HG02884 (cell line): ENCODE measurements around the gene TXNDC17.
"Not testable (repeated sequence)": the region's sequence is repeated elsewhere in the genome, so short reads cannot be mapped to it uniquely, and the experiment has no call there.

Experiments used
- ATAC-seq: cut with Tn5 transposase; IDR thresholded peaks from one replicate; pipeline ENCODE4 v1.9.1; 2021; ENCODE audit warnings: mild to moderate bottlenecking, moderate library complexity; ENCODE audit not compliant: unreplicated experiment

The TXNDC17 gene

DNA sequence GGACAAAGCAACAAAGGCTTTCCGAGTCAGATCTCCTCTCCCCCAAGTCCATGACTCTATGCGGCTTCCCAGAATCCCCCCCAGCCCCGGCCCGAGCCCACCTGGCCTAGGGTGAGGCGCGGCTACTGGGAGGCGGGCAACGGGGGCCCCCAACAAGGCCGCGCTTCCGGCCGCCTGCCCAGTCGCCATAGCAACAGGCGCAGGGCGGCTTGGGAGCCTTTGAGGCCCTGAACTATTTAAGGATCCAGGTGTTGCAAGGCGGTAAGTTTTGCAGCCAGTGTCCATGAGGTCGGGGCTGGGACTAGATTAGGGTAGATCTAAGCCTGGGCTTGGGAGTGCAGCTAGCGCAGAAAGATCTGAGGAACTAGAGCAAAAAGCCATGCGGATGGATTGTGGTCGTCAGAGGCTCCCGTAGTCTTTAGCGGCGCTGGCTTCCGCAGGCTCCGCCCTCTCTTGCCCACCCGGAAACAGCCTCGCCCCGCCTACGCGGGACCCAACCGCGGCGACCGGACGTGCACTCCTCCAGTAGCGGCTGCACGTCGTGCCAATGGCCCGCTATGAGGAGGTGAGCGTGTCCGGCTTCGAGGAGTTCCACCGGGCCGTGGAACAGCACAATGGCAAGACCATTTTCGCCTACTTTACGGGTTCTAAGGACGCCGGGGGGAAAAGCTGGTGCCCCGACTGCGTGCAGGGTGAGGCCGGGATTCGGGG is at the start of gene TXNDC17, which contains the start of gene KIAA0753:
TXNDC17 (plus strand) TSS at position 525 of the 711 bp plus-strand sequence; CDS start at position 548, 23 bp downstream.
KIAA0753 (minus strand) TSS at position 176 of the 711 bp plus-strand sequence. CDS start 5,608 bp downstream, outside the sequence.
- ATAC-seq, result peak; percentile 90

DNA sequence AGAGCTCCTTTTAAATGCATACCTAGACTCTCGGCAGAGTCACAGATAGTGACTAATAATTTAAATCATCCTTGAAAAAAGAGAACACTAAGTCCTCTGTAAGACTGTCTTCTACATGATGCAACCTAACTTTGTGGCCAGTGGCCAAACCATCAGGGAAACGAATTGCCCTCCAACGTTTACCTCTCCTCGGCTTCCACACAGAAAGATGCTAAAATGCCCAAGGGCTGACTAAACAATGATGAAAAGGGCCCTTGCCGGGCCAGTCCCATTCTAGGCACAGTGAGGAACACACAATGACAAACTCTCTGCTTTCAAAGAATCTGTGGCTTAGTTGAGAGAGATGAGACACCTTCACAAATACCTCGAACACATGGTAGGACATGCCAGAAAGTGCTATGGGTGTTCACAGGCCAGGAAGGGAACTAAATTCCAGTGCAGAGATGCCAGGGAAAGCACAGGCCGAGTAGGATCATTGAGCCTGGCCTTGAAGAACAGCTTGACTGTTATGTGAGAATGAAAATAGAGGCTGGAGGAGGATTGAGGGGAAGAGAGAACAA is 49.2 kb upstream of the TXNDC17 start:
- ATAC-seq, result no peak

DNA sequence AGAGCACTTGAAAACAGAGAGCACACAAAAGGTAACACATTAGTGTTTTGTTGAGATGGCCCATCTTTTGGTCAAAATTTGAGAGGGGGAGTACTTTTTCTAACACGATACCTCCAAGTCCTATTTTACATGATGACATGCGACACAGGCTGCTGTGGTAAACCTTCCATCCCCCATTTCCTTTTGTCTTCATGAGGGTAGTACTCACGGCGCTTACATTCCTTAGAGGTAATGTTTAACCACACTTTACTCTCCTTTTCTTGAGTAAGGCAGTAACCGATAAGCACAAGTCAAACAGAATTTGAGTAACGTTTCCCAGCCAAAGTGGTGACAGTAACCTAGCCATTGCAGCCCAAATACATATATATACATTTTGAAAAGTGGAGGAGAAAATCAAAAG is 48.7 kb upstream of the TXNDC17 start:
- ATAC-seq, result no peak

DNA sequence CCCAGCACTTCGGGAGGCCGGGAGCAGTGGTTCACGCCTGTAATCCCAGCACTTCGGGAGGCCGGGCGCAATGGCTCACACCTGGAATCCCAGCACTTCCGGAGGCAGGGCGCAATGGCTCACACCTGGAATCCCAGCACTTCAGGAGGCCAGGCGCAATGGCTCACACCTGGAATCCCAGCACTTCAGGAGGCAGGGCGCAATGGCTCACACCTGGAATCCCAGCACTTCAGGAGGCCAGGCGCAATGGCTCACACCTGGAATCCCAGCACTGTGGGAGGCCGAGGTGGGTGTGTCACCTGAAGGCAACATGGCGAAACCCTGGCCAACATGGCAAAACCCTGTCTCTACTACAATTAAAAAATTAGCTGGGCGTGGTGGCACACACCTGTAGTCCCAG is 47.5 kb upstream of the TXNDC17 start:
- not testable (repeated sequence) for ATAC-seq

DNA sequence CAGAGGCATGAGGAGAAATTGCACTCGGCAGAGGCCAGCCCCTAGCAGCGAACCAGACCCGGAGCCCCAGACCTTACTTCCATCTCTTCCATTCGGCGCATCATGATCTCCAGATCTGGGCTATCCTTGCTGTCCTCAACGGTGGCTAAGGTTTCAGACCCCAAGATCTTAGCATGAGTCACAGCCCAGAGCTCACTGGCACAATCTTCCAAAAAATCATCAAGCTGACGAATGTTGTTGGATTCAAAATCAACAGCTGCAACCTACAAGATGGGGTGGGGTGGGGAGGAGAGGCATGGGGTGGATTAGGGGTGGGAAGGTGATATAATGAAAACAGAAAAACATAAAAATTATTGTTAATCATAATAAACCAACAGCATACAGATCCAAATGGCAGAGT is 44.8 kb upstream of the TXNDC17 start:
- no peak for ATAC-seq

DNA sequence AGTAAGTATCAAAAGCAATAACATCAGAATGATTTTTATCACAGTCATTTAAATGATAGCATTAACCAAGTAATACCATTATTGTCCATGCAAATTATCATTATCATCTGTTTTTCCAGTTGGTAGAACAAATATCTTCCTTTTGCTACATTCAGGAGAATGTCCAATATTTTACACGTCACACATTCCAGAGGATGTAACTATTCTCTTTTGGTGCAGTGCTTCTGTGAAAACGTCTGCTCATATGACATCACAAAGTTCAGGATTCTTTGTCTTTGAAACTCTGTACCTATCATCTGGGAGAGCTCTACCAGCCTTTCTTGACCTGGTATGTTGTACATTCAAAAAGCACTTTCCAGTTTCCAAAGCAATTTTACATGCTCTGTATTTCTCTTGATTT is 44.3 kb upstream of the TXNDC17 start:
- no peak for ATAC-seq

DNA sequence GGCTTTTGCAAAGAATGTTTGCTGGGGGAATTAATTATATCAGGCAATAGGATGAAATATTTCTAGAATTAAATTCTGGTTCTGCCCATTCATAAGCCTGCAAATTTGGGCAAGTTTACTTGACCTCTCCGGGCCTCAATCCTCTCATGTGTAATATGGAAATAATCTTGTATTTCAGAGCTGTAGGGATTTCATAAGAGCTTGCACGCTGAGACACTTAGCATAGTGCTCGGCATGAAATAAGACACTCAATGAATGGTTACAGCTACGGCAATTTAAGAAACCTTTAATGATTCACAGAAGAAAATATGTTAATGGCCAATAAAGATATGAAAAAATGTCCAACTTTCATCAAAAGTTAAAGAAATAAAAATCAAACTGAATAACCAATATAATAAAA is 43.9 kb upstream of the TXNDC17 start:
- no peak for ATAC-seq

DNA sequence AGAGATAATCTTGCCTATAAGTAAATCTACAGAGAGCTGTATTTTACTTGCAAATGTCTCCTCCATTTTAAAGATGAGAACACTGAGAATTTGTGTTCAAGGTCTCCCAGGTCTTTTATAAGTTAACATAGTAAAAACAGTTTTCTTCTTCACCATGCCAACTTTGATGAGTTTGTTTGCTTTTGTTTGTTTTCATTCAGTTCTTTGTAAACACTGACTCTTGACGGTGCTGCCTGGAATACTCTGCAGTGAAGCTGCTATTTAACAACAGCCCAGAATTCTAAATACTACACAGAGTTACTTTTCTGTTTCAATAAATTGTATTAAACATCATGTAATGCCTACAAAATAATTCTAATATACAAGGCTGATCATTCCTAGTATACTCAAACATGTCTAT is 43.1 kb upstream of the TXNDC17 start:
- ATAC-seq, result no peak

DNA sequence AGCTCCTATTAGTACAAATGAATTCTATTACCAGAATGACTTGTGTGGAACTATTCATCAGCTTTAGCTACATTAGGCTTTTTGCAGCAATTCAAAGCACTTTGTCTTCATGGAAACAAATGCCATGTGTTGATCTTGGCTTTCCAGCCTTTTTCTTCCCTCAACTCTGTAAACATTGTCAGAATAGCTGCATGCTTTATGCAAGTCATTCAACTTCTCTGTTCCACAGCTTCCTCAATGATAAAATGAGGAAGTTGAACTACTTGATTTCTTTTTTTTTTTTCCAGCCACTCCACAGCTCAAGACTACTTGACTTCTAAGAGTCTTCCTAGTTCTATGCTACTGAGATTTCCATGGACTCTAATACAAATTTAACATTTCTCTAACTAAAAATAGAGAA is 41.5 kb upstream of the TXNDC17 start:
- ATAC-seq, result no peak

DNA sequence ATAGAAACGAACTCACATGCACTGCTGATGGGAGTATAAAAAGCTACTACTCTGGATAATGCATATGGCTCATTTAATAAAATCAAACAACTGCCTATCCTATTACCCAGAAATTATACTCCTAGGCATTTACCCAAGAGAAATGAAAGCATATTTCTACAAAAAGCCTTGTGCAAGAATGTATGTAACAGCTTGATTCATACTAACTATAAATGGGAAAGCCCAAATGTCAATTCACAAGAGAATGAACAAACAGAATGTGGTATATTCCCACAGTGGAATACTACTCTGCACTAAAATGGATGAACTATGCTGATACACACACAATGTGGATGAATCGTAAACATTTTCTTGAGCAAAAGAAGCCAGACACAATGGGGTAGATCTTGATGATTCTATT is 38.7 kb upstream of the TXNDC17 start:
- ATAC-seq, result no peak

DNA sequence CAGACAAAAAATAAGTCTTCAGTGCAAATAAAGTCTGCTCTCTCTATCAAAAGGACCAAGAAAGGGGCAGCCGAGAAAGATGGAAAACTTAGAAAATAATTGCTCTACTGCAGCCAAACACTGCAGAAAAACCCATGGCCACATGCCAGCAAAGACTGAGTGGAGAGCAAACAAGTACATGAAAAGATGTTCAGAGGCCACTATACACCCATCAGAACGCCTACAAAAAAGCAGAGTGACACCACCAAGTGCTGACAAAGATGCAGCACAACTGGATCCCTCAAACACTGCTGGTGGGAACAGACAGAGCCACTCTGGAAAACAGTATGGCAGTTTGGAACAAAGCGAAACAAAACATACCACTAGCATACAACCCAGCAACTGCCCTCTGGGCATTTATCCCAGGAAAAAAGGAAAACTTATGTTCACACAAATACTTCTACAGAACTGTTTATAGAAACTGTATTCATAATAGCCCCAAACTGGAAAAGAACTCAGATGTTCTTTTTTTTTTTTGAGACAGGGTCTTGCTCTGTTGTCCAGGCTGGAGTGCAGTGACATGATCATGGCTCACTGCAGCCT is 37.0 kb upstream of the TXNDC17 start:
- no peak for ATAC-seq

DNA sequence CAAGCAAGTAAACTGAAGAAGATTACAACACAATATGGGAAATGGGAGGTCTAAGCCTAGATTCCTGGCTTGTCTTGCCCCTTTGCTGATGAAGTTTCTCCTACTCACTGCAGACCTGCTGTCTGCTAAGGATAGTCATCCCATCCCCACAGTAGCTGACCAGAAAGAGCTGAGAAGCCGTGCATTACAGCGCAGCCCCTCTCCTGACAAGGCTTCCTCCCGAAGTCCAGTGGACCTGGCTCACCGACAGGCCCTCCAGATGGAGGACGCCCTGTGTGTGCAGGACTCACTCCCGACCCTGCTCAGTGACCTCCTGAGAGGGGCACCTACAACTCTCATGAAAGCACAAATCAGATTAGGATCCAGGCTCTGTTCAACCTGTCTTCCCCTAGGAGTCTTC is 35.7 kb upstream of the TXNDC17 start:
- no peak for ATAC-seq

DNA sequence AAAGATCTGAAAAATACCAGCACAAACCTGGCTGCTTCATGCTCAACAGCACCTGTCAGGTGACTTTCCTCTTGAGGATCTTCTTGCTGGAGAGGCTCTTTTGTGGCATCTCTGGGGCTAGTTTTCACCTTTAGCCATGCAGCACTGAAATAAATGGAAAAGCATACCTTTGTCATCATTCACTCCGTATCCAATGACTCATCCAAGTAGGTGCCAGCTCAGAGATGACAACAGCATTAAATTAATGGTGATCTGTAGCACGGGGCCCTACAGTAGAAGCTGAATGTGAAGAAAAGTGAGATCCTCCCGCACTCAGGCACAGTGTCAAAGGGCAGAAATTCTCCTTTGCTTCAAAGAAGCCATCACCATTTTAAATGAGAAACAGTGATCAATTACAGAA is 32.5 kb upstream of the TXNDC17 start:
- ATAC-seq, result no peak

DNA sequence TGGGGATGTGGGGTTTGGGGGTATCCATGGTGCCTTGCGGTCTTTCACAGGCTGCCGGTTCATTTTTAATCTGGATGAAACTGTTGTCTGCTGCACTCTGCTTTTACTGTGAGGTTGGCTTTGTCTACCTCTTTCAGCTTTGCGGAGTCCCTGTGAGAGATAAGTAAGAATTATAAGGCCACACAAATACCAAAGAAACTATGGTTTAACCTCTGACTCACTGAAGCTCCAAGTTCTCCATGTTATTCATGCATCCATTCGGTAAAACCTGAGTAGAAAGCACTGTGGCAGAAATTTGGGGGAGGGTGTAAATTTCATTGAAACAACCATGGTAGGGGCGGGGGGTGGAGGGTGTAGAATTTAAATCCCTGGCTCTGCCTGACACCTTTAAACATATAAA is 30.8 kb upstream of the TXNDC17 start:
- no peak for ATAC-seq

DNA sequence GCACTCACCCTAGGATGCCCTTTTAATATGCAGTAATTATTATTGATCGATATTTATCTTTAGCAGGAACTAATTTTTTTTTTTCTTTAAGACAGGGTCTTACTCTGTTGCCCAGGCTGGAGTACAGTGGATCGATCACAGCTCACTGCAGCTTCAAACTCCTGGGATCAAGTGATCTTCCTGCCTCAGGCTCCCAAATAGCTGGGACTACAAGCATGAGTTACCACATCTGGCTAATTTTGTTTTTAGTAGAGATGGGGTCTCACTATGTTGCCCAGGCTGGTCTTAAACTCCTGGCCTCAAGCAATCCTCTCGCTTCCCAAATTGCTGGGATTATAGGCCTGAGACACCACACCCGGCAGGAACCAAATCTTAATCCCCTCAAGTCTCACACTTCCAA is 29.6 kb upstream of the TXNDC17 start:
- no peak for ATAC-seq

DNA sequence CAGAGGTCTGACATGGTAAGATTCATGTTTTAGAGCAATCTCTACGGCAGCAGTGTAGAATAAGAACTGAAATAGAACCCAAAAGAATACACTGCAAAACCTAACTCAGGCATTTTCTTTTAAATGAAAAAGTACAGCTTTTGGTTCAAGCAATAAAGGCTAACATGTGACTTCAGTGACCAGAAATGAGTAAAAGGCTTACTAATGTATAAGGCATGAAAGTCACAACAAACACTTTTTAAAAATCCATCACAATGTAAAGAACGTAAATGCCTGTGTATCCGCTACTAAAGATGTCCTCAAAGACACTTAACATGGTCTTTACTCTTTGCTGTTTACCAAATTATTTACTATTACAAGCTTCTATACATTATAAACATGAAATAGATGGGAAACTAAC is 16.9 kb upstream of the TXNDC17 start:
- ATAC-seq, result no peak

DNA sequence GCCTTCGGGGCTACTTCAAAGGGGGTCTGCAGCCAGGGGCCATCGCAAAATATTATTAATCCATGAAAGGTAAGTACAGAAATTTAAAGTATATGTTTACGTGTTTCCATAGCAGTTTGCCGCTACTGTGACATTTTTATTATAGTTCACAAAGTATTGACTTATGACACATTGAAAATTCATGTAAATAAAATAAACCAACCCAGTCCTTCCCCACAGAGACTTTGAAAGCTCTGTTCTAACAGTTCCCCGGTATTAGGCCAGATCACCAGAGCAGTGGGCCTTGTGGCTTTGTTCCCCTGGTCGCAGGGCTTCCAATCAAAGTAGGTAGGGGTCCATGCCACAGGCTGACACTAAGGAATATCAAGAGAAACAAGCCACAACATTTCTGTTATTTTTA is 14.2 kb upstream of the TXNDC17 start:
- no peak for ATAC-seq

DNA sequence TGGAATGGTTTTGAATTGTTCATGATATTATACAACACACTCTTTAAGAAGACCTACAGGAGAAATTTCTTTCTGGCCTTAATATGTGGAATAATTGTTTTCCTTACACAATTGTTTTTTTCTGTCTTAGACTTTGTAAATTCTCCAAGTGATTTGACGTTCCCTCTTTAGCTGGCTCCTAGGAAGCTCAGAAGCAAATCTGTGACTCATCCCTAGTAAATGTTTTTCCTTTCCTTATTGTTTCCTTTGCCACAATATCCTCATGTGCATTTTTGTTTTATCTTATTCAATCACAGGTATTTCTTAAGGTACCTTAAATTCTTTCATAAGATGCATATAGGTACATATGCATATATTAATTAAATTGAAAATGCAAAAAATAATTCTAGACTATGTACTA is 13.8 kb upstream of the TXNDC17 start:
- ATAC-seq, result no peak

DNA sequence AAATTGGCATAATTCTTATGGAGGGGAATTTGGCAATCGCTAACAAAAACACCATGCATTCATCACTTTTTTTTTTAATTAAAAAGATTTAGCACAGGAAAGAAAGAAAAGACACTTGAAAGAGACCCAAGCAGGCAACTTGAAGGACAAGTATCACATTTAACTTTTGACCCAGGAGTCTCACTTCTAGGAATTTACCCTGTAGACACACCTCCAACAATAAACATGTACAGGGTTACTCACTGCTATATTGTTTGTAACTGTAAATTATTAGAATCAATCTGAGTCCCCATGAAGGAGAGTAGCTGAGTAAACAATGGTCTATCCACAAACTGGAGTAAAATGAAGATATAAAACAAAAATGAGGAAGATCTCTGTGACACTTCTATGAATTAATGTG is 10.5 kb upstream of the TXNDC17 start:
- ATAC-seq, result no peak

DNA sequence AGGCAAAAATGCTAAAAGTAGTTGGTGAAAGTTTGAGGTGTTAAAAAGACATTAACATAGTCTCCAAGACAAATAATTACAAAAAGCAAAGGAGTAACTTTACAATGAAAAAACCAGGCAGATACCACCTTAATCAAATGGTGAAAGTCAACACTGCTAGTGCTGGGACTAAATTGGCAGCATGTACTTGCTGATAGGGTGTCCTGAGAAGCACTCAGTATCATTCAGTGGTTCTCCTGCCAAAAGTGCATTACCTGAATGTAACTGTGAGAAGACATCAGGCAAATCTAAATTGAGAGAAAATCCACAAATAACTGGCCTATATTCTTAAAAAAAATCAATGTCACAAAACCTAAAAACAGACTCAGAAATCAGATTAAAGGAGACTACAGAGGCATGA is 8.3 kb upstream of the TXNDC17 start:
- no peak for ATAC-seq

DNA sequence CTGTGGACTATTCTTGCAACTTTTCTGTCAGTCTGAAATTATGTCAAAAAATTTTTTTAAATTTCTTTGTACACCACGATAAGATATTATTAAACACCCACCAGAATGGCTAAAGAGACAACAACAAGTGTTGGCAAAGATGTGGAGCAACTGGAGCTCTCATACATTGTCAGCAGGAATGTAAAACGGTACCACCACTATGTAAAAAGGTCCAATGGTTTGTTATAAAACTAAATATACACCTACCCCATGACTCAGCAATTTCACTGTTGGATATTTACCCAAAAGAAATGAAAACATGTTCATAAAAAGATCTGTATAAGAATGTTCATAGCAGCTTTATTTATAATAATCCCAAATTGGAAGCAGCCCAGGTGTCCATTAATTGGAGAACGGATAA is 7.6 kb upstream of the TXNDC17 start:
- ATAC-seq, result no peak

DNA sequence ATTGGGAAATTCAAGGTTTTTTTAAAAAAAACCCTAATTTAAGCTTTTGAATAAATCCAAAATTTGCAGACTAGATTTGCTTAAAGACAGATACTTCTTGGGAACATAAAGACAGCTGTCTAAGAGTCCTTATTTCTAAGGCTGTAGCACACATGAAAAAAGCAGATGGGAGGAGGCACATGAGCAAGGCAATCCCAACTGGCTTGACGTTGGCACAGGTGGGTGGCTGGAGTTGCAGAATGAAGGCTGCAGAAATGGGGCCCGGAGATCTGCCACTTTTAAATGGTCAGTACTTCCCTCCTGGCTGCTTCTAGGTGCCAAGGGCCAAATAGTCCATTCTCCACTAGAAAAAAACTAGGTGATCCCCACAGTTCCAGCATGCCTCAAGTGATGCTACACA is 4.8 kb upstream of the TXNDC17 start:
- no peak for ATAC-seq
